T-helper 9 cell (primary cell): ENCODE results near the gene SMPD3.

Experiments used
- DNase-seq: peaks from one replicate; pipeline ENCODE4 v3.0.0-alpha.2; 2020

The SMPD3 gene

GRCh38 chr16:68433316-68433715, 15.0 kb downstream of the SMPD3 start:
- DNase-seq, result no peak

- DNase-seq, result no peak
Measured at GRCh38 chr16:68432701-68433100, 15.6 kb downstream of the SMPD3 start.

DNA sequence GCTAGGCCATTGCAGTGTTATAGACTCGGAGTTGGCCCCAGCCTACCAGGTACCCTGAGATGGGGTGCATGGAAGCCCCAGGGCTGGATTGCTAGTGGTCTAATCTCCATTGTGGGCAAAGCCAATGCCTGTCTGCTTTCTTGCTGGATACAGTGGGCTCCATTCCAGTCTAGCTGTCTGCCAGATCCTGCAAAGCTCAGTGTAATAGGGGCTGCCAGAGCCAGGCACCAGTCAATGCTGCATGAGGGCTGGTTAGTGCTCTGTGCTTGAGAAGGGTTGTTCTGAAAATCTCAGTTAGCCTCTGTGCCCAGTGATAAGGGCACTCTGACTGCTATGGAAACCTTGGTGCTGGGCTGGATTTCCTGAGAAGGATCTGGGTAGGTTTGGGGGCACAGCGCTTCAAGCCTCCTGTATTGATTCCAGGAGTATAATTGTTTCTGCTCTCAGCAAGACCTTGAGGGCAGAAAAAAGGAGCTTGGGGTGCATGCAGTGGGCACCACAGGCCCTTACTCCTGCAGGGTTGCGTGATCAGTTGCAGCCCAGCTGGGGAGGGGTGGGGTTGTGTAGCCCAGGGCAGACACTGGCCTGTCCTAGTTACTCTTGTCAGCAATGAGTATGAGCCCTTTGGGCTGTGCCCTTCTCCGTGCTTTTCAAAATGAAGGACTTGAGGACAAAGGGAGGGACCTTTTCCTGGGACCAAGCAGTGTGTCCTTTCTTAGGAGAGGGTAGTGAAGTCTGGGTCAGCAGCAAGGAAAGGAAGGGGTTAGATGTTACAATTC, 19.0 kb downstream of the SMPD3 start:
- no peak for DNase-seq

DNA sequence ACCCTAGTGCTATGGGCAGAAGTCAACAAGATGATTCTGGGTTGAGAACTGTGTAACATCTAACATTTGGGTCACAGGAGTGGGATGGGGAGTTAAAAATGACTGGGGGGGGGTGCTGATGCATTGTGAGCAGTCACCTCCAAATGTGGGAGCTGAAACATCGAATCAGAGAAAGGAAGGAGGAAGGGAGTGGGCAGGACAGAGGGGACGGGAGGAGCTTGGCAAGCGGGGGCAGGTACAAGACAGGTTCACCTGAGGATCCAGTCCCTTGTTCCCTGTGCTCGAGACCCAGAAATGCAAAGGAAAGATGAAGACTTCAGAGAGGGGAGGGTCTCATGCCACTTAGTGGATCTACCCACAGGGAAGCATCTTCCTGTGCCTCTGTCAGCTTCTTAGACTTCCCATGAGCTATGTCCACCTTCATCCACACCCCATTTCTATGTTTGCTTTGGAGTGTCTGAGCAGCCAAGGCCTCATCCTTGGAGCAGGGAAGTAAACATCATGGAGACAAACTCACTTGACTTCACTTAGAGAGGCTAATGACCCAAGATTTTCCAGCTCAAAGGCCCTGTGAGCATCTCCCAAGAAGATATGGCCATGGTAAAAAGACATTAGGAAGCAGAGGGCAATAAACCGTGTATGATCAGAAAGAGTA, 20.5 kb downstream of the SMPD3 start:
- DNase-seq, result no peak

DNA sequence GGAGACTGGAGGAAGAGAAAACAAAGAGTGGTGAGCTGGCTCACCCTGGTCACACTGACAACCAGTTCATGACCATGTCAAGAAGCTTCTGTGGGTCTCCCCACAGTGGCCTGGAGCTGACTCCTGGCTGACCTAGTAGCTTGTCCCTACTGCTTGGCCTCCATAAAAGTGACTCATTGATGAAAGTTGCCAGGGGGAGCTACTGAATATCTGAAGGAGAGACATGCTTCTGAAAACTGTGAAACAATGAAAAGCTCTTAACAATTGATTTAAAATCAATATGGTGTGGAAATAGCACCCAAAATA, 22.0 kb downstream of the SMPD3 start:
- no peak for DNase-seq

GRCh38 chr16:68425498-68426346, 22.6 kb downstream of the SMPD3 start:
- no peak for DNase-seq

DNA sequence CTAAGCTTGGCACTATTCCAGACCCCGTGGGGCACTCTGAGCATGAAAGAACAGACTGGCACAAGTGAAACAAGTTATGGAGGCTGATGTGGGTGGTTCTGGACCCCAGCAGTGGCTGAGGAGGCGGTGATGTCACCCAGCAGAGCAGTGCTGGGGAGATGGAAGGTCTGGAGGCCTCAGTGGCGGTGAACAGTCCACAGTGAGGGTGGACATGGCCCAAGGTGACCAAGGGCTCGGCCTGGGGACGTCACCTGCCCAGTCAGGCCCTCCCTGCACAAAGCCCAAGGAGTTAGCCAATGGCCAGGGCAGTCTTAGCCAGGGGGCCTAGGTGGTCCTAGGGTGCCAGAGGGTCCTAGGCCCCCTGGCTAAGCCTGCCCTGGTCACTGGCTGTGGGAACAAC, 24.5 kb downstream of the SMPD3 start:
- DNase-seq, result no peak

DNA sequence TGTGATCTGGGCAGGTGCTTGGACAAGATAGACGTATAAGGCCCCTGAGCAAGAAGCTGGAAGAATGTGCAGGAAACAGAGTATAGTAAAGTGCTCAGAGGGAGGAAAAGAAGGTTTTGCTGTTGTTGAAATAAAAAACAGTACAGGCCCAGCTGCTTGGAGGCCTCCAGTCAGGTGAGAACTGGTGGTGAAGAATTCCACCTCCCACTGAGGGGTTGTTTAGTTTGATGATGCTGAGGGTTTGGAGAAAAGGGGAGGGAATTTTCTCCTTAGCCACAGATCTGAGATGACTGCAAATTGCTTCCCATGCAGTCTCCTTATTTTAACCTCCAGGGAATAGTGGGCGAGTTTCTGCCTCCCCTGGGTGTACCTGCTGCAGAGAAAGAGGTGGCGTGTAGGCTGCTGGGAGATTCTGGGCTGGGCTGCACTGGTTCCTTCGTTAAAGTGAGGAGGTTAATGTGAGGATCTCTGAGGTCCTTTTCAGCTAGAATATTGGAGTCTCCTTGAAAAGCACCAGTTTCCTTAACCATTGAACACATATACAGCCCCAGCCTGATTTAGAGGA, 25.8 kb downstream of the SMPD3 start:
- DNase-seq, result no peak

- no peak for DNase-seq
Measured at GRCh38 chr16:68421076-68421475, 27.2 kb downstream of the SMPD3 start.

DNA sequence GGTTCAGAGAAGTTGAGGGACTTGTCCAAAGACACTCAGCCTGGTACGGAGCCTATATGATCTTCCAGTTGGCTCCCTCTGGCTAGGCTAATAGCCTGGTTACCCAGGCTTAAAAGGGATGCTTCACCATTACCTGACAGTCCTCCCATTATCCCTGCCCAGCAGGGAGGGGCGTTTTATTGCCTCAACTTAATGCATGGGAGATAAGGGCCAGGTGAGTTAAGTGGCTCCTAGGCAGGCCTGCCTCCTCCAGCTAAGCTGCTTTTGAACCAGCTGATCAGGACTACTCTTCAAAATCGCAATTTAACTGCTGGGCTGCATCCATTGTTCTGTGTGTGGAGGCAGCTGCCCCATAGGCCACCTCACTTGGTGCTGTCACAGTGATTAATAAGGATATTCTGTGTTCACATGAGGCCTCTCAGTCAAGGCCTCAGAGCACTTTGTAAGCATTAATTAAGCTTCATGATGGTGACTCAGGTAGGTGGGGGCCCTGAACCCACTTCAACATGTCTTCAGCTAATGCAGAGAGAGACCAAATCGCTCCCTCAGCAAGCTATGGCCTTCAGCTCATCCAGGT, 27.9 kb downstream of the SMPD3 start:
- DNase-seq, result no peak

DNA sequence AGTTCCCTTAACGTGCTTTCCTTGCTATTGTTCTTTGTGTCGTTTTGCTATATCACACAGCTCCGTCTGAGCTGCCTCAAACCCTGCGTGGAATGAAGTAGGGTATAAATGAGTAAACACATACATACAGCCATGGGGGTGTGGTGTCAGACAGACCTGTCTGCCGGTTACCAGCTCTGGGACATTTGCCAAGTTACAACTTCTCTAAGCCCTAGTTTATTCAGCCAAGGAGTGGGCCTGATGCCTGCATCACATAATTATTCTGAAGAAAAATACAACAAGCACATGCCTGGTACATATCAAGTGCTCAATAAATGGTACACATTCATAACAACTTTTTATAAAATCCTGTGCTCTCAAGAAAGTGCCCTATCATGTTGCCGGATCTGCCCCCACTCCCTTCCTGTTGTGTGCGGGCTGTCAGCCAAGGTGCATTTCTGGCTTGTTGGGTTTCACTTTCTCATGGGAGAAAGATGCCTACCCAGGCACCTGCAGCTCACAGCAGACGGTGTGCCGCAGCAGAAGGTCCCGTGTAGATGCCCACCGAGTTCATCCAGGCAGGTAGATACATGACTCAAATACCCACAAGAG, 30.5 kb downstream of the SMPD3 start:
- DNase-seq, result peak; percentile 56

DNA sequence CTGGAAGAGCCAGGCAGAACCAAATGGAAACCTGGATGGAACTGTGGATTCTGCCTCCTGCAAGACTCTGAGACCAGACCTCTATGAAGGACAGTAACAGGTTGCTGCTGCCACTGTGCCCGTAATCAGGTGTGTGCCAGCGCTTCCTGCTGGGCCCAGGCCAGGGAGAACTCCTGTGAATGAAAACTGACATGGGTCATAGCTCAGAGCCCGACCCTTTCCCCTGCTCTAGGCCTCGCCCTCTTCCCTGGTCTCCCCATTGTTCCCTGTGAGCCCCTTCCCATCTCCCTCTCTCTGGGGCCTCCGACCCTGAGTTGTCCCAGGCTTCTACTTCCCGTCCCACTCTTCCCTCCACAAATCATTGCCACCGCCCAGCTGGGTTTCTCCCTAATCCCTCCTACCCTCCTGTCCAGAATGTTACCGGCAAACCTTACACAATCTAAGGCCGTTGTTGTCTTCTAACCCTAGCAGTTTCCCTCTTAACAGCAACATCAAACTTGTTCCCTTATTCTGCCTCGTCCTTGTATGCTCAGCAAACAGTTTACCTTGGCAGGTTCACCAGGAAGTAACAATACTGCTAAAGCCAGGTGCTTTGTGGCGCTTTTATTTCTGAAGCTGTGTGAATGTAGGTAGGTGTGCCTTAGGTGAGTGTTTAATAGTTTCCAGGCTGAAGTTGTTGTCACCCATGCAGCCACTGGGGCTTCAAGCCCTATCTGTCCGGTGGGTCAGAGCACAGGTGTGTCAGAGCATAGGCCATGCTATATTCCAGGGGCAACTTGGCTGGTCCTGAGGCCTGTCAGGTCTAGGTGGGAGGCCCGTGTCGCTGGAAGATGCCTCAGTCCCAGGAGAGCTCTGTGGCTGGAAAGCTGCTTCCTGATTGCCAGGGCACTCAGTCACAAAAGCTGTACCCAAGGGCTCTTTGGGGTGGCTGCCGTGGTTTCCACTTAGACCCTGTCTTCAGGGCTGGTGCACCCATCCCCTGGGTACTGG, 32.0 kb downstream of the SMPD3 start:
- DNase-seq, result no peak

DNA sequence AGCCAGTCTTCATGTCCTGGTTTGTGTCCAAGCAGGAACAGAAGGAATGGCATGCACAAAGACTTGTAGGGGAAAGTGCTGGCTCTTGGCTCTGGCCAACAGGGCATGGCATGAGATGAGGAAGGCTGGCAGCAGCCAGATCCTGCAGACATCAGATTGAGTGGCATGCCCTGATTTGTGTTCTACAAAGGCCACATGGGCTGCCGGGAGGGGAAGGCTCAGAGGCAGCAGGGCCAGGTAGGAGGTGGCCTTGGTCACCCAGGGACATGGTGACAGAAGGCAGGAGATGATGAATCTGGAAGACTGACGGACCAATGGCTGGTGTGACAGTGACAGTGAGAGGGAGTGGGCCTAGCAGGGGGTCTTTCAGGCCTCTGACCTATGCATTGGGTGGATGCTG, 33.7 kb downstream of the SMPD3 start:
- DNase-seq, result no peak

DNA sequence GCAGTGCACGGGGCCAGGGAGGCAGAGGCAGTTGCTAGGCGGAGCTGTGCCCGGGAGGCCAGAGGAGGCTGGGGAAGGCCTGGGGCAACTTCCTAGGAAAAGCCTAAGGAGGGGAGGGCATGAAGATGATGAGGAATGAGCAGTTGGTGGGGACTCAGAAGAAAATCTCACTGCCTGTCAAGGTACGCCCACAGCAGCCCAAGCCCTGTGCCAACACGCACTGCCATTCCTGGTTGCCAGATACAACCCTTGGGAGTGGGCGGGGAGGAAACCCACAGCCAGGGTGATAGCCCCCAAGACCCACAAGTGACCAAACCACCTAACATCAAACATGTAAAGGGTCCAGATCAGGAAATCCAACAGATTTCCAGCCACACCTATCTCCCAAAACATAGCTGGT, 36.2 kb downstream of the SMPD3 start:
- no peak for DNase-seq

- no peak for DNase-seq
Measured at GRCh38 chr16:68411086-68411485, 37.2 kb downstream of the SMPD3 start.

GRCh38 chr16:68408967-68409366, 39.3 kb downstream of the SMPD3 start:
- no peak for DNase-seq

DNA sequence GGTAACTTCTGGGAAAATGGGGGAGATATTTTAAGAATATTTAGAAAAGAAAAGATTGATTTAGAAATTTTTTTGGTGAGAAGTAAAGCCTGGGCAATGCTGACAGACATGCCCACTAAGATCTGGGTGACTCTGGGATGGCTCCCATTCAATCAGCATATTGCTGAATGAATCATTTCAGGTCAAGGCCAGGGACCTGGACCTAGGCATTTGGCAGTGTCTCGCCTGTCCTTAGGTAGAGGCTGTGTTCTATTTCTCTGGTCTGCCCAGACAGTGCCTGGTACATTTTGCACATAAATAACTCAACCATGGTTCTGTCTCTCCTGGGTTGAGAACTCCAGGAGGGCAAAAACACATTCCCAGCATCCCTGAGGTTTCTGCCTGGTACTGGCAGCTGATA, 39.9 kb downstream of the SMPD3 start:
- no peak for DNase-seq

DNA sequence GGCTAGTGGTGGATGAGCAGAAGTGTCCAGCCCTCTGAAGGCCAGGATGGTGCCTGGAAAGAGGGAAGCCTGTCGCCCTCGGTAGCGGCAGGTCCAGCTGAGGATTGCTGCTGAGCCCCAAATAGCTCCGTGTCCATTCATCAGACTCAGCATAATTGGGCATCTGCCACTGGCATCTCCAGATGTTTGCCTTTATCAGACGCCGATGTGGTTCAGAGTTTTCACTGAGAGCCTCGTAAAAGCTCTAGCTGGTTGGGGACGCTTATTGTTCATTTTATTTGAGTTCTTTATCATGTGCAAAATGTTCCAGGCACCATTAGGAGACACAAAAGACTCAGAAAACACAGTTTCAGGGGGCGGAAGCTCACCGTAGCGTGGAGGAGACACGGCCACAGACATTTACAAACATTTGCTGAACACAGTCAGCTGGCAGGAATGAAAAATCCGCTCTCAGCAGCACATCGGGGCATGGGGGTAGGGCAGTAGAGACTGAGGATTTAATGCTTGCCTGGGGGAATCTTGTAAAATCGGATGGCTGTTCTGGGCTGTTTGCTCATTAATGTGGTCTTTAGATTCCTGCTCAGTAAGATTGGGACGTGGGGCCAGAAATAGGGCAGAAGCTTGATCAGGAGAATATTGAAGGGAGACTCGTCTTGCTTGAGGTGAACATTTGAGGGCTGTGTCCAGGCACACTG, 41.7 kb downstream of the SMPD3 start:
- no peak for DNase-seq

GRCh38 chr16:68404736-68405345, 43.5 kb downstream of the SMPD3 start:
- DNase-seq, result no peak

- no peak for DNase-seq
Measured at GRCh38 chr16:68403704-68404103, 44.6 kb downstream of the SMPD3 start.
